GM12878 (cell line): ENCODE results near the gene PRKAB2. TPM values are rescaled to one million over a fixed set of nuclear protein-coding genes. Genes with fewer than 3 reads are reported as not detected.

Experiments
- BCLAF1 ChIP-seq: fragments of 450-650 bp; IDR thresholded peaks from 2 replicates; pipeline ENCODE4 v1.6.1; 2017; ENCODE audit warnings: antibody characterized with exemption, mild to moderate bottlenecking, moderate library complexity
- CBX3 ChIP-seq: fragments of 200-600 bp; sonication (generic); IDR thresholded peaks from 2 replicates; pipeline ENCODE4 v1.6.1; 2016; ENCODE audit warnings: low read depth, borderline replicate concordance
- CBX5 ChIP-seq: sonication (generic); IDR thresholded peaks from 2 replicates; pipeline ENCODE4 v1.6.1; 2016; ENCODE audit warnings: low read depth, moderate library complexity, mild to moderate bottlenecking, inconsistent platforms
- CHD2 ChIP-seq: IDR thresholded peaks from 2 replicates; pipeline ENCODE4 v1.6.1; 2011; ENCODE audit warnings: low read depth, low read length, improper control_type of control experiment, borderline replicate concordance
- CREB1 ChIP-seq: IDR thresholded peaks from 2 replicates; pipeline ENCODE4 v1.6.1; 2012; ENCODE audit warnings: low read depth, mild to moderate bottlenecking, inconsistent platforms
- GABPA ChIP-seq: IDR thresholded peaks from 2 replicates; pipeline ENCODE4 v1.6.1; 2014; ENCODE audit warnings: antibody characterized with exemption, low read depth, mild to moderate bottlenecking, inconsistent platforms
- KAT2A ChIP-seq: conservative IDR thresholded peaks from 2 replicates; pipeline ENCODE4 v1.6.1; 2011; ENCODE audit warnings: low read depth, low read length; ENCODE audit not compliant: control insufficient read depth
- NBN ChIP-seq: fragments of 450-650 bp; IDR thresholded peaks from 2 replicates; pipeline ENCODE4 v1.6.1; 2016
- NFIC ChIP-seq: IDR thresholded peaks from 2 replicates; pipeline ENCODE4 v1.6.1; 2012; ENCODE audit warnings: low read depth, mild to moderate bottlenecking, inconsistent platforms, low read length, moderate library complexity
- PAX8 ChIP-seq: fragments of 450-650 bp; IDR thresholded peaks from 2 replicates; pipeline ENCODE4 v1.6.1; 2017; ENCODE audit warnings: mild to moderate bottlenecking, moderate library complexity
- PBX3 ChIP-seq: IDR thresholded peaks from 2 replicates; pipeline ENCODE4 v1.6.1; 2011; ENCODE audit warnings: mild to moderate bottlenecking, low read depth, low read length, moderate library complexity; ENCODE audit not compliant: insufficient replicate concordance
- SMARCA5 ChIP-seq: fragments of 450-650 bp; IDR thresholded peaks from 2 replicates; pipeline ENCODE4 v1.6.1; 2017; ENCODE audit warnings: mild to moderate bottlenecking
- SPI1 ChIP-seq: IDR thresholded peaks from 2 replicates; pipeline ENCODE4 v1.6.1; 2011; ENCODE audit warnings: low read depth, mild to moderate bottlenecking, low read length, moderate library complexity, borderline replicate concordance; ENCODE audit not compliant: insufficient read depth
- SUPT20H ChIP-seq: IDR thresholded peaks from 2 replicates; pipeline ENCODE4 v1.6.1; 2011; ENCODE audit warnings: low read depth, mild to moderate bottlenecking, low read length, moderate library complexity, borderline replicate concordance; ENCODE audit not compliant: control insufficient read depth
- USF1 ChIP-seq: IDR thresholded peaks from 2 replicates; pipeline ENCODE4 v1.6.1; 2011; ENCODE audit warnings: borderline replicate concordance, low read depth, mild to moderate bottlenecking, moderate library complexity, mixed read lengths, low read length; ENCODE audit not compliant: insufficient read depth; ENCODE audit errors: extremely low read length
- USF2 ChIP-seq: IDR thresholded peaks from 2 replicates; pipeline ENCODE4 v1.6.1; 2011; ENCODE audit warnings: low read depth, low read length, improper control_type of control experiment, borderline replicate concordance
- ZBTB4 ChIP-seq: fragments of 450-650 bp; formaldehyde crosslinking; IDR thresholded peaks from 2 replicates; pipeline ENCODE4 v1.4.0; 2022; ENCODE audit warnings: mild to moderate bottlenecking, moderate library complexity
- ZNF207 ChIP-seq: fragments of 450-650 bp; IDR thresholded peaks from 2 replicates; pipeline ENCODE4 v1.6.1; 2014; ENCODE audit warnings: antibody characterized with exemption, mild to moderate bottlenecking, borderline replicate concordance
- ZNF24 ChIP-seq: fragments of 450-650 bp; IDR thresholded peaks from 2 replicates; pipeline ENCODE4 v1.6.1; 2017; ENCODE audit warnings: antibody characterized with exemption, mild to moderate bottlenecking
- ZNF274 ChIP-seq: IDR thresholded peaks from one replicate; pipeline ENCODE4 v1.8.0; 2011; ENCODE audit not compliant: insufficient read length, insufficient read depth
- polyA plus RNA-seq, 11 experiments: library from polyadenylated mRNA; depleted of rRNA in 4 of 11; unstranded in 6 of 11; stranded (reverse) in 5 of 11; fragments of >200 nt; fragmentation: Nextera tagmentation in 4 of 11; fragmentation: Illumina TruSeq in 1 of 11; extraction: Ambion mirVana in 4 of 11; extraction: Trizol in 1 of 11; gene quantifications; 1 replicate in 1 of 11; 2 replicates in 10 of 11; pipeline versions ENCODE4 v1.2.1 to v1.2.3, GENCODE V29; 2011 to 2016; ENCODE audit warnings: inconsistent platforms in 2 of 11, missing spikeins in 2 of 11, low read depth in 1 of 11
- total RNA-seq, 4 experiments: library from RNA; depleted of rRNA in 3 of 4; stranded (reverse); fragments of >200 nt in 3 of 4; fragmentation: Illumina TruSeq in 1 of 4; extraction: Trizol in 1 of 4; gene quantifications; 2 replicates each; pipeline versions ENCODE4 v1.2.1 to v1.2.3, GENCODE V29; 2013 to 2021

PRKAB2 gene
- total and polyA plus RNA-seq, 10 of the 15 experiments (the other 5 are each of a cell fraction or from before 2014, with no cell fraction given): 2.2 to 26.4 (median 6.7) TPM

GRCh38 chr1:147172168-147173016, at the start of gene PRKAB2 (continued):
- TF ChIP-seq ZNF207: peak; percentile 83; the same call in 1 of the 2 replicates
- TF ChIP-seq SMARCA5: peak; percentile 99
- TF ChIP-seq ZNF24: peak; percentile 80
- TF ChIP-seq ZBTB4 (CRISPR knock-in tag): no peak
- peak; percentile 48 for TF ChIP-seq CREB1
- TF ChIP-seq CBX3: no peak
- TF ChIP-seq SPI1: no peak
- TF ChIP-seq BCLAF1: peak; percentile 81
- no peak for TF ChIP-seq ZNF274
- no peak for TF ChIP-seq PBX3
- TF ChIP-seq SUPT20H: no peak
- no peak for TF ChIP-seq USF2
- TF ChIP-seq NFIC: no peak
- TF ChIP-seq CHD2: peak; percentile 63
- TF ChIP-seq PAX8: no peak
- TF ChIP-seq CBX5: no peak
- no peak for TF ChIP-seq USF1
- TF ChIP-seq NBN: peak; percentile 32
- TF ChIP-seq KAT2A: no peak
- TF ChIP-seq GABPA: no peak
